ENCODE measurements around the gene PHACTR1.

- TF ChIP-seq CTCF (conservative IDR thresholded peaks at IDR 0.05 in 1 of 2, IDR thresholded peaks at IDR 0.05 in 1 of 2; ENCODE audit: extremely low read depth in 1 of 2, insufficient read depth in 1 of 2, low read depth in 1 of 2, low read length in 2 of 2) = no peak
- no peak for TF ChIP-seq EZH2 (IDR thresholded peaks at IDR 0.05; ENCODE audit: borderline replicate concordance, low read length)
These were observed 310.0 kb downstream of the PHACTR1 start for GRCh38 chr6:13026557-13026956.
